Measurements from ENCODE around the gene DGKI.

GRCh38 chr7:137454246-137454724 lies 392.5 kb downstream of the DGKI start:
- TF ChIP-seq POLR2A (IDR thresholded peaks at IDR 0.05) (no peak), POLR2AphosphoS5 (IDR thresholded peaks at IDR 0.05) (no peak), CTCF (IDR thresholded peaks at IDR 0.05) (peak in 5 of 7 experiments; percentile 47 to 62 (median 54))

Measured in stomach (tissue), 4 donors.